Ecto neural progenitor cell (in vitro differentiated cells): ENCODE data around the gene EP400.
"Not testable (repeated sequence)": the region's sequence is repeated elsewhere in the genome, so short reads cannot be mapped to it uniquely, and the experiment has no call there.

Experiments
- DNase-seq: peaks from one replicate; pipeline ENCODE4 v3.0.0-alpha.2; 2018; ENCODE audit warnings: low spot score

Gene EP400

GRCh38 chr12:132045751-132046150 is 96.0 kb downstream of the EP400 start:
- DNase-seq: no peak

- no peak for DNase-seq
Observed at GRCh38 chr12:132046561-132046960, 96.8 kb downstream of the EP400 start.

DNA sequence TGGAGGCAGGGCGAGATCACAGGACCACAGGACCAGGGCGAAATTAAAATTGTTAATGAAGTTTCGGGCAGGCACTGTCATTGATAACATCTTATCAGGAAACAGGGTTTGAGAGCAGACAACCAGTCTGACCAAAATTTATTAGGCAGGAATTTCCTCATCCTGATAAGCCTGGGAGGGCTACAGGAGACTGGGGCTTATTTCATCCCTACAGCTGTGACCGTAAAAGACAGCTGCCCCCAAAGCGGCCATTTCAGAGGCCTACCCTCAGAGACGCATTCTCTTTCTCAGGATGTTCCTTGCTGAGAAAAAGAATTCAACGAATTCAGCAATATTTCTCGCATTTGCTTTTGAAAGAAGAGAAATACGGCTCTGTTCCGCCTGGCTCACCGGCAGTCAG is 97.9 kb downstream of the EP400 start:
- DNase-seq: not testable (repeated sequence)

GRCh38 chr12:132049442-132049841 is 99.7 kb downstream of the EP400 start:
- DNase-seq: no peak

DNA sequence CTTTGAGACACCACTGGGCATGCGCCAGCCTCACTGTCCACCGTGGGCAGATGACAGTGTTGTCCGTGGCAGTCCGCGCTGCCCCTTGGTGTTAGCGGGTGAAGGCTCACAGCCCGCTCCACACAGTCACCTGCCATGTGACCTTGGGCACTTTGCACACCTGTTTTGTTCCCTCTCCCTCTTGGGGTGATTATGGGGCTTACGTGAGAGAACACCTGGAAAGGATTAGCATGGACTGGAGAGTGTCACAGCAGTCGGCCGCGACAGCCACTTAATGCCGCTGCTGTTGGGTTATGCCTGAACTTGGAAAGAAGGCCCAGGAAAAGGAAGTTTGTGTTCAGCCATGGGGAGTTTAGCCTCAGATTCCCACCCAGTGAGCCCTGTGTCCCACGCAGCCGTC is 100.1 kb downstream of the EP400 start:
- no peak for DNase-seq

DNA sequence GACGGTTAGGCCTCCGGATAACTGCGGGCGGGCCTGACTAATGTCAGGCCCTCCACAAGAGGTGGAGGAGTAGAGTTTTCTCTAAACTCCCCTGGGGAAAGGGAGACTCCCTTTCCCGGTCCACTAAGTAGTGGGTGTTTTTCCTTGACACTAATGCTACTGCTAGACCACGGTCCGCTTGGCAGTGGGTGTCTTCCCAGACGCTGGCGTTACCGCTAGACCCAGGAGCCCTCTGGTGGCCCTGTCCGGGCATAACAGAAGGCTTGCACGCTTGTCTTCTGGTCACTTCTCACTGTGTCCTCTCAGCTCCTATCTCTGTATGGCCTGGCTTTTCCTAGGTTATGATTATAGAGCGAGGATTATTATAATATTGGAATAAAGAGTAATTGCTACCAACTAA is 102.0 kb downstream of the EP400 start:
- DNase-seq: not testable (repeated sequence)

GRCh38 chr12:132052196-132052932 is 102.6 kb downstream of the EP400 start:
- no peak for DNase-seq

DNA sequence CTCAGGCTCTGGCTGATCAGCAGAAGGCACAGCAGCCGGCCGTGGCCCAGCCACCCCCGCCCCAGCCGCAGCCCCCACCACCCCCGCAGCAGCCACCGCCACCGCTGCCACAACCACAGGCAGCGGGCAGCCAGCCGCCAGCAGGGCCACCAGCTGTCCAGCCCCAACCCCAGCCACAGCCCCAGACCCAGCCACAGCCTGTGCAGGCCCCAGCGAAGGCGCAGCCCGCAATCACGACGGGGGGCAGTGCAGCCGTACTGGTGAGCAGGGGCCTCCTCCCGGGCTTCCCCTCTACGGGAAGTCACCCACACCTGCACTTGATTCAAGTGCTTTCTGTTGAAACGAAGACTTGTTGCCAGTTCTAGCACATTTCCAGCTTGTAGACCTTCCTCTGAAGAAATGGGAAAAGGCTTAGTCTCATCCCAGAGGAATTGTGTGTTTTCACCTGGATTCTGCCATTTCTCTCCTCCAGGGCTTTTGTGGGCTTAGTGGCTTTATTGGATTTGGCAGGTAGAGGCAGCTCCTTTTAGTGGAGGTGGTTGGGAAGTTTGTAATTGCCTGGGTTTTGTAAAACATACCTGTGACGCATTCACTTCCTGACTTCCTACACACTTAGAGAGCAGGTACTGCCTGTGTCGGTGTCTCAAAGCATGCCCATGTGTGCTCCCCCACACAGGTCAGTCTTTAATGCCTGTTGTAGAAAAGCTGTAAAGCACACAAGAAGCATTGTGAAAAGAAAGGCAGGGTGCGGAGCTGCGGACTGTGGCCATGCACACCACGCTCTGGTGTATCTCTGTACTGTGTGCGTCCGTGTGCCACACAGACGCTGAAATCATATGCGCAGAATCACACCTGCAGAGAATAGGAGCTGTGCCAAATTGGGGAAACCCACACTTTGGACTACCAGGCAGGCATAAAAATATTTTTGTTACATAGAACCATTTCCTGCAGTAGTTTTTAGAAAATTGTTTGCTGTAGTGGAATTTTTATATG is 103.9 kb downstream of the EP400 start:
- DNase-seq: no peak

DNA sequence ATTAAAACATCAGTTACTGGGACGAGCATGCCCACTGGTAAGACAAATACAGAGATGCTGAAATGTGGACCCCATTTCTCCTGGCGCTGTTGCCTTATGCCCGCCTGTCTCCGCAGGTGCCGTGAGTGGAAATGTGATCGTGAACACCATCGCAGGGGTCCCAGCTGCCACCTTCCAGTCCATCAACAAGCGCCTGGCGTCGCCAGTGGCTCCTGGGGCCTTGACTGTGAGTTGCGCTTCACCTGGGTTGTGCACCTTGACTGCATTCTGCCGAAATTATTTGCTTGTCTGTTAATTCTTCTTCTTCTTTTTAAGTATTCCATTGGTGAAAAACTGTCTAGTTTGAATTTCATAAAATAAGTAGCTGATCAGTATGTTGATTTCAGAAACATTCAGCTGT is 105.2 kb downstream of the EP400 start:
- DNase-seq: no peak

GRCh38 chr12:132055535-132056096 is 105.9 kb downstream of the EP400 start:
- no peak for DNase-seq

DNA sequence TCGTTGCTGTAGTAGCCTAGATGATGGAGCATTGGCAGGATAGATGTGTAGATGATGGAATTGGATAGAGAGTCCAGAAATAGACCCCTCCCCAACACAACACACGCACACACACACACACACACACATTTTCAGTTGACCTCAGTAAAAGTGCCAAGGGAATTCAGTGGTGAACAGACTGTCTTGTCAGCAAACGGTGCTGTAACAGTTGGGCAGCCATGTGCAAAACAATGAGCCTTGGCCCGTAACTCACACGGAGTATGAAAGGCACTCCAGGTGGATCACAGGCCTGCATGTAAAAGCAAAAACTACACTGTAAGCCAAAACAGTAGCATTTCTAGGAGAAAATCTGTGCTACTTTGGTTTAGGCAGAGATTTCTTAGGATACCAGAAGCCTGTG is 106.6 kb downstream of the EP400 start:
- DNase-seq: no peak

- DNase-seq: no peak
Observed at GRCh38 chr12:132056951-132057350, 107.2 kb downstream of the EP400 start.

GRCh38 chr12:132057691-132058090 is 107.9 kb downstream of the EP400 start:
- no peak for DNase-seq

GRCh38 chr12:132061197-132061596 is 111.5 kb downstream of the EP400 start:
- DNase-seq: no peak

DNA sequence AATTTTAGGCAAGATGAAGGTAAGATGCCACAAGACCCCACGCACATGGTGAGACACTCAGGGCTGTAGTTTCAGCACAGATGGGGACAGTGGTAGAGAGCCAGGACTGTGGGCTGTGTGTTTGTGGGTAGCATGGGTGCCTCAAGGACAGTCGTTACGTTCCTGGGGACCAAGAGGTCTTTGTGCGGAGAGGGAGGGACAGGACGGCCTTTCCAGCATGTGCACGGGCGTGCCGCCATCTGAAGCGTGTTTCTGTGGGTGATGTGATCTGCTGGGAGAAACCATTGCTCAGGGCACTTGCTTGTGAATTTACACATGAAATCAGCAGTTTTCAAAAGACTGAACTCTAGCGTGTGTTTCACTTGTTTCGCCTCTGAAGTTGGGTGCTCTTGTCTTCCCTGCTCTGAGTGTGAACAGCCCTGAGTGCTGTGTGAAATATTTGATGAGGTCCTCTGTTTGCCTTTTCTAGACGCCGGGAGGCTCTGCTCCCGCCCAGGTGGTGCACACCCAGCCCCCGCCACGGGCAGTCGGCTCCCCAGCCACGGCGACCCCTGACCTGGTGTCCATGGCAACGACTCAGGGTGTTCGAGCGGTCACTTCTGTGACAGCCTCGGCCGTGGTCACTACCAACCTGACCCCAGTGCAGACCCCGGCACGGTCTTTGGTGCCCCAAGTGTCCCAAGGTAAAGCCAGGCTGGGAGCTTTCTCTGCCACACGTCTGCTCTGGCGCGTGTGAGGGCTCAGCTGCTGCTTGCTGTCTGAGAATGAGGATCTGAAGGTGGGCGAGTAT is 112.1 kb downstream of the EP400 start:
- no peak for DNase-seq

- DNase-seq: no peak
Observed at GRCh38 chr12:132062481-132062880, 112.7 kb downstream of the EP400 start.

GRCh38 chr12:132063491-132063890 is 113.7 kb downstream of the EP400 start:
- DNase-seq: no peak

DNA sequence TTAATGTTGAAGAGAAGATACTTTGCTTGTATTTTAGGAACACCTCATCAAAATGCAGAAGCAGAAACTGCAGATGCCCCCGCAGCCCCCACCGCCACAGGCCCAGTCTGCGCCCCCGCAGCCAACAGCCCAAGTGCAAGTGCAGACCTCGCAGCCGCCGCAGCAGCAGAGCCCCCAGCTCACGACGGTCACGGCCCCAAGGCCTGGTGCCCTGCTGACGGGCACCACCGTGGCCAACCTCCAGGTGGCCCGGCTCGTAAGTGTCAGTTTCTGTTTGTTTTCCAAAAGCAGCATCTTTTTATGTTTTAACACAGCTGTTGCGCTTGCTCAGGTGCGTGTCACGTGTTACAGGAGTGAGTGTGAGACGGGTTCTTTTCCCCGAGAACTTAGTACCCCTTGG is 114.9 kb downstream of the EP400 start:
- DNase-seq: no peak

GRCh38 chr12:132065203-132065602 is 115.5 kb downstream of the EP400 start:
- no peak for DNase-seq

- no peak for DNase-seq
Observed at GRCh38 chr12:132065609-132066344, 116.0 kb downstream of the EP400 start.

GRCh38 chr12:132066345-132066685 is 116.6 kb downstream of the EP400 start:
- DNase-seq: no peak
